ENCODE data around the gene DRD2. TPM values are rescaled to one million over a fixed set of nuclear protein-coding genes. Genes with fewer than 3 reads are reported as not detected.

DRD2 gene
- total and polyA plus RNA-seq, 2 of the 13 experiments (the other 11 are each of a cell fraction or from before 2014, with no cell fraction given): not detected

- H3K9me3 ChIP-seq (ENCODE audit: low read length): no peaks in the 10 kb centered on the region
- no peak overlapping the region for H3K4me3 ChIP-seq (replicated peaks in 1 of 3; ENCODE audit: insufficient read depth in 1 of 3, low read depth in 2 of 3, low read length in 3 of 3)
- no peak overlapping the region for H3K4me2 ChIP-seq (ENCODE audit: low read depth, low read length)
- no TSS peak for BruUV-seq (replicated peaks)
- FAIRE-seq (no peak), DNase-seq (ENCODE audit: low spot score) (no peak), ATAC-seq (no peak)
- WGBS (ENCODE audit: low lambda C conversion rate): 31% methylated on average over 3 of the region's 3 CpGs
- ChIA-PET CTCF (ENCODE audit: low intra/inter-chr PET ratio, low total read pairs) (no interaction called here), POLR2A (no interaction called here)
- H3K79me2 ChIP-seq (ENCODE audit: insufficient read depth, low read length): no peaks in the 10 kb centered on the region
- no peak overlapping the region for H3K27ac ChIP-seq (ENCODE audit: extremely low read length, insufficient read depth, low read length)
- peaks cover 1 to 4% of the 10 kb centered on the region in 2 experiments; a peak in 1 of 5 replicates for H3K27me3 ChIP-seq (ENCODE audit: control insufficient read depth in 1 of 2, insufficient read depth in 2 of 2, low read length in 2 of 2)
- H4K20me1 ChIP-seq (ENCODE audit: insufficient read depth, low read length): no peaks in the 10 kb centered on the region
- intact Hi-C loops (cut with micrococcal nuclease; ENCODE audit: unreplicated experiment): no loop called here
- TF ChIP-seq ZNF235 (CRISPR knock-in tag; IDR thresholded peaks at IDR 0.05; ENCODE audit: borderline replicate concordance): no peak
- no peak for TF ChIP-seq SRY (CRISPR knock-in tag; IDR thresholded peaks at IDR 0.05)
- H3K9ac ChIP-seq (ENCODE audit: insufficient read depth, low read depth, low read length): no peak overlapping the region
- no peak overlapping the region for H2AFZ ChIP-seq (ENCODE audit: low read length)
- H3K4me1 ChIP-seq (ENCODE audit: insufficient read depth, low read length): peaks cover 12% of the 10 kb centered on the region
- in situ Hi-C loops (cut with HindIII; ENCODE audit: extremely low pct_ligation_motif_present, low pct_unique_long_range_greater_than_20kb): no loop called here
- H3K36me3 ChIP-seq (replicated peaks in 1 of 2; ENCODE audit: control insufficient read depth in 1 of 2, insufficient read depth in 2 of 2, low read length in 2 of 2): no peaks in the 10 kb centered on the region
Measured at GRCh38 chr11:113505046-113505445, 29.8 kb upstream of the DRD2 start.

GRCh38 chr11:113504586-113504985 lies 29.4 kb upstream of the DRD2 start:
- peaks cover 12% of the 10 kb centered on the region for H3K4me1 ChIP-seq (ENCODE audit: insufficient read depth, low read length)
- ChIA-PET CTCF (ENCODE audit: low intra/inter-chr PET ratio, low total read pairs) (no interaction called here), POLR2A (no interaction called here)
- no peak overlapping the region for H3K27ac ChIP-seq (ENCODE audit: extremely low read length, insufficient read depth, low read length)
- H3K9me3 ChIP-seq (ENCODE audit: low read length): no peaks in the 10 kb centered on the region
- FAIRE-seq (no peak), ATAC-seq (no peak), DNase-seq (ENCODE audit: low spot score) (no peak)
- no peaks in the 10 kb centered on the region for H3K36me3 ChIP-seq (replicated peaks in 1 of 2; ENCODE audit: control insufficient read depth in 1 of 2, insufficient read depth in 2 of 2, low read length in 2 of 2)
- no peak for TF ChIP-seq SCMH1 (CRISPR knock-in tag; IDR thresholded peaks at IDR 0.05; ENCODE audit: borderline replicate concordance)
- no peak for TF ChIP-seq ZNF234 (CRISPR knock-in tag; conservative IDR thresholded peaks at IDR 0.05)
- no peak for TF ChIP-seq TIGD3 (CRISPR knock-in tag; IDR thresholded peaks at IDR 0.05; ENCODE audit: borderline replicate concordance)
- TF ChIP-seq GPBP1L1 (CRISPR knock-in tag; IDR thresholded peaks at IDR 0.05): no peak
- no peak for TF ChIP-seq TBP (CRISPR knock-in tag; IDR thresholded peaks at IDR 0.05)
- no peak for TF ChIP-seq NAIF1 (CRISPR knock-in tag; IDR thresholded peaks at IDR 0.05; ENCODE audit: borderline replicate concordance)
- TF ChIP-seq BRD4 (CRISPR knock-in tag; IDR thresholded peaks at IDR 0.05): no peak
- no peak for TF ChIP-seq KDM2A (CRISPR knock-in tag; IDR thresholded peaks at IDR 0.05; ENCODE audit: borderline replicate concordance, low read depth)
- TF ChIP-seq ZBTB7A (CRISPR knock-in tag; IDR thresholded peaks at IDR 0.05): no peak
- H3K4me2 ChIP-seq (ENCODE audit: low read depth, low read length): no peak overlapping the region
- intact Hi-C loops (cut with micrococcal nuclease; ENCODE audit: unreplicated experiment): no loop called here
- no TSS peak for BruUV-seq (replicated peaks)
- 24% methylated on average over 4 of the region's 4 CpGs for WGBS (ENCODE audit: low lambda C conversion rate)
- H3K79me2 ChIP-seq (ENCODE audit: insufficient read depth, low read length): no peaks in the 10 kb centered on the region
- H4K20me1 ChIP-seq (ENCODE audit: insufficient read depth, low read length): no peaks in the 10 kb centered on the region
- no peak overlapping the region for H2AFZ ChIP-seq (ENCODE audit: low read length)
- no peak overlapping the region for H3K4me3 ChIP-seq (replicated peaks in 1 of 3; ENCODE audit: insufficient read depth in 1 of 3, low read depth in 2 of 3, low read length in 3 of 3)
- in situ Hi-C loops (cut with HindIII; ENCODE audit: extremely low pct_ligation_motif_present, low pct_unique_long_range_greater_than_20kb): no loop called here
- H3K9ac ChIP-seq (ENCODE audit: insufficient read depth, low read depth, low read length): no peak overlapping the region
- H3K27me3 ChIP-seq (ENCODE audit: control insufficient read depth in 1 of 2, insufficient read depth in 2 of 2, low read length in 2 of 2): peaks cover 1 to 4% of the 10 kb centered on the region in 2 experiments; a peak in 1 of 5 replicates
